Lower lobe of right lung (tissue), 2 donors: Measurements from ENCODE around the gene GPR3. TPM values are rescaled to one million over a fixed set of nuclear protein-coding genes. Genes with fewer than 3 reads are reported as not detected.
A peak's percentile ranks its signal among the peaks of the same experiment; 100 is the strongest.

ENCODE experiments used
- ATAC-seq, 2 donors: fragments of 200-7000 bp; cut with Tn5 transposase; one replicate each; pipeline ENCODE4 v1.9.1; 2020 to 2022; ENCODE audit warnings: mild to moderate bottlenecking in 2 of 2, moderate library complexity in 2 of 2
- DNase-seq: peaks from one replicate; pipeline ENCODE4 v3.0.0-alpha.2; 2020
- H3K27ac ChIP-seq: fragments of 200-600 bp; one replicate; pipeline ENCODE4 v1.8.0; 2022
- H3K27me3 ChIP-seq: fragments of 200-600 bp; one replicate; pipeline ENCODE4 v1.8.0; 2022; ENCODE audit warnings: low read depth
- H3K36me3 ChIP-seq: fragments of 200-600 bp; one replicate; pipeline ENCODE4 v1.8.0; 2022; ENCODE audit warnings: mild to moderate bottlenecking
- H3K4me1 ChIP-seq: fragments of 200-600 bp; one replicate; pipeline ENCODE4 v1.8.0; 2022
- H3K4me3 ChIP-seq: fragments of 200-600 bp; one replicate; pipeline ENCODE4 v1.8.0; 2022; ENCODE audit warnings: mild to moderate bottlenecking
- H3K9me3 ChIP-seq: fragments of 200-600 bp; one replicate; pipeline ENCODE4 v1.8.0; 2022
- CTCF ChIP-seq: fragments of 200-600 bp; IDR thresholded peaks from one replicate; pipeline ENCODE4 v1.8.0; 2022; ENCODE audit warnings: antibody characterized with exemption, mild to moderate bottlenecking
- intact Hi-C: fragments of 100-400 bp; cut with DNase I; formaldehyde crosslinking; loops from one replicate; pipeline ENCODE4 v1.11.0; 2022
- total RNA-seq: library from RNA; stranded (reverse); fragmentation: NEBNext Ultra II Directional; extraction: Animal tissue kit (Norgen Biotek cat#: 25700); gene quantifications from one replicate; pipeline ENCODE4 v1.2.1, GENCODE V29; 2021
- donor health status: DM: no; HTN: yes; CAD: no; lungs with severe emphysema.

The GPR3 gene
- total RNA-seq, 1 donor from 2014 or later: 0.18 TPM

GRCh38 chr1:27356277-27356618 lies 36.2 kb upstream of the GPR3 start:
- Histone ChIP-seq H3K4me1 (peaks cover 15% of the 10 kb centered on the region), H3K9me3 (no peaks in the 10 kb centered on the region), H3K36me3 (peaks cover 85% of the 10 kb centered on the region), H3K27me3 (no peaks in the 10 kb centered on the region), H3K4me3 (no peak overlapping the region), H3K27ac (peak overlapping the region; percentile 6)
- no peak for TF ChIP-seq CTCF
- ATAC-seq: no peak
- intact Hi-C loops: no loop called here
- DNase-seq: no peak

GRCh38 chr1:27356619-27357280 lies 35.7 kb upstream of the GPR3 start:
- TF ChIP-seq CTCF: no peak
- Histone ChIP-seq H3K9me3 (no peaks in the 10 kb centered on the region), H3K4me1 (peaks cover 12% of the 10 kb centered on the region), H3K36me3 (peaks cover 90% of the 10 kb centered on the region), H3K27me3 (no peaks in the 10 kb centered on the region), H3K27ac (peak overlapping the region; percentile 49), H3K4me3 (peak overlapping the region; percentile 35)
- DNase-seq: peak; percentile 57
- intact Hi-C loops: no loop called here
- peak; percentile 7 to 8 for ATAC-seq

- H3K4me1 ChIP-seq: peaks cover 12% of the 10 kb centered on the region
- peak overlapping the region; percentile 35 for H3K4me3 ChIP-seq
- no peaks in the 10 kb centered on the region for H3K27me3 ChIP-seq
- H3K36me3 ChIP-seq: peaks cover 97% of the 10 kb centered on the region
- H3K27ac ChIP-seq: peak overlapping the region; percentile 49
- intact Hi-C loops: no loop called here
- H3K9me3 ChIP-seq: no peaks in the 10 kb centered on the region
- DNase-seq: peak; percentile 88
- ATAC-seq: peak; percentile 77 to 83
- TF ChIP-seq CTCF: peak; percentile 99
Observed at GRCh38 chr1:27357281-27358037, 35.0 kb upstream of the GPR3 start.

GRCh38 chr1:27358038-27358927 lies 34.1 kb upstream of the GPR3 start:
- intact Hi-C loops: no loop called here
- Histone ChIP-seq H3K4me1 (peaks cover 12% of the 10 kb centered on the region), H3K9me3 (no peaks in the 10 kb centered on the region), H3K36me3 (peaks cover 99% of the 10 kb centered on the region), H3K27me3 (no peaks in the 10 kb centered on the region), H3K4me3 (no peak overlapping the region), H3K27ac (no peak overlapping the region)
- ATAC-seq (no peak), DNase-seq (no peak)
- TF ChIP-seq CTCF: no peak

- no peak for ATAC-seq
- peaks cover 99% of the 10 kb centered on the region for H3K36me3 ChIP-seq
- H3K4me1 ChIP-seq: peaks cover 15% of the 10 kb centered on the region
Observed at GRCh38 chr1:27358928-27359313, 33.5 kb upstream of the GPR3 start.

More at GRCh38 chr1:27358928-27359313, 33.5 kb upstream of the GPR3 start:
- Histone ChIP-seq H3K27ac (no peak overlapping the region), H3K4me3 (no peak overlapping the region), H3K27me3 (no peaks in the 10 kb centered on the region), H3K9me3 (no peaks in the 10 kb centered on the region)
- intact Hi-C loops: no loop called here
- no peak for DNase-seq
- no peak for TF ChIP-seq CTCF
